Stimulated activated CD8-positive, alpha-beta memory T cell treated with anti-CD3 and anti-CD28 coated beads, Interleukin-4, amount 100 ng/mL, for 24 hours (primary cell): ENCODE results near the gene PRR15L.
"Not testable (repeated sequence)": the region's sequence is repeated elsewhere in the genome, so short reads cannot be mapped to it uniquely, and the experiment has no call there.

Source experiments
- DNase-seq: peaks from one replicate; pipeline ENCODE4 v3.0.0-alpha.2; 2020; ENCODE audit warnings: low read depth

Gene PRR15L

DNA sequence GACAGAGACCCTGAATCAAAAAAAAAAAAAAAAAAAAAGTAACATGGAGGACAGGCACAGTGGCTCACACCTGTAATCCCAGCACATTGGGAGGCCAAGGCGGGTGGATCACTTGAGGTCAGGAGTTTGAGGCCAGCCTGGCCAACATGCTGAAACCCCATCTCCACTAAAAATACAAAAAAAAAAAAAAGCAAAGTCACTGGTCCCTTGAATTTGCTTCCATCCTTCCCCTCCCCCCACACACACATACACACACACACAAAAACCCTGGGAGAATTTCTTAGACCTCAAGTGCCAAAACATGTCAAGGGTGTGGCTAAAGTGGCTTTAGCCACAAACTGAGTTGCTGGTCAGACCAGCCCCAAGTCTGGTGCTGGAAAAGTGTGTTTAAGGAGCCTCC, 30.8 kb upstream of the PRR15L start:
- DNase-seq, result not testable (repeated sequence)

DNA sequence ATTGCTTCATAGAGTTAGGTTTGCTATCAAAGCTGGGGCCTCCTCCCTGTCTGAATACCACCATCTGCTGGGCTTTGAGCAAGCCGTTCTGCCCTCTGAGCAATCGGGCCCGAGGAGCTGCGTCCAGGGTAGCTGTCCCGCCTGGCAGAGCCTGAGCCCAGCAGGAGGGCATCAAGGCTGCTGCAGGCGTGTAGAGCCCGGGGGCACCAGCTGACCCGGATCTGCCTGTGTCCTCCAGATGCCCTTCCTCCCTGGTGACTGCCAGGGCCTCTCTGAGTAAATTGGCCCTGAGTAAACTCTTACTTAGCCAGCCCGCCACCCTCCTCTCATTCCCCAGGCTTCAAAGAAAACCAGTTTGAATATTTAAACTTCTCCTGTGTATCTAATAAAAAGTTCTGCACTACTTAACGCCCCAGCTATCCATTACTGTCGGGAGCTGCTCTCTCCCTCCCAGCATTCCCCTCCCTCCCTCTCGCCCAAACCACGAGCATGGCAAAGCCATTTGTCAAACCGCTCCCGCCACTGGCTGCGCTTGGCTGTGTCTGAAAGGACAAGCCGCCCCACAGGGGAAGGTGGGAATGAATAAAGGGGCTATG, 29.7 kb upstream of the PRR15L start:
- DNase-seq, result no peak

DNA sequence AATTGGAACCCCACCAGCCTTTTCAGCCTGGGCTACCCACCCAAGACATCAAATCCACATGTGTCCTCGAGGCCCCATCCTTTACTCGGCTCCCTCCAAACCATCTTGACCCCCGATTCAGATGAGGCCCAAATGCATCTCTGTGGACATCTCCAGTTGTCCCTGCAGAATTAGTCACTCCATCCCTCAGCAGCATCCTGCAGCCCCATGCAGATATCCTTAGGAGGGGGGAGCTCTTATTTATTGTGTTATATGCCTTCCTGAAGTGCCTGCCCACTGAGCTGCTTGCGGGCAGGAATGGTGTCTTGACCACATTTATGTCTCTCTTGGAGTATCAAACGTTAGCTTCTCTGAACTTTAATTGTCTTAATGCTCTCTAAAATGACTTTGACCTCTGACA, 28.8 kb upstream of the PRR15L start:
- no peak for DNase-seq

DNA sequence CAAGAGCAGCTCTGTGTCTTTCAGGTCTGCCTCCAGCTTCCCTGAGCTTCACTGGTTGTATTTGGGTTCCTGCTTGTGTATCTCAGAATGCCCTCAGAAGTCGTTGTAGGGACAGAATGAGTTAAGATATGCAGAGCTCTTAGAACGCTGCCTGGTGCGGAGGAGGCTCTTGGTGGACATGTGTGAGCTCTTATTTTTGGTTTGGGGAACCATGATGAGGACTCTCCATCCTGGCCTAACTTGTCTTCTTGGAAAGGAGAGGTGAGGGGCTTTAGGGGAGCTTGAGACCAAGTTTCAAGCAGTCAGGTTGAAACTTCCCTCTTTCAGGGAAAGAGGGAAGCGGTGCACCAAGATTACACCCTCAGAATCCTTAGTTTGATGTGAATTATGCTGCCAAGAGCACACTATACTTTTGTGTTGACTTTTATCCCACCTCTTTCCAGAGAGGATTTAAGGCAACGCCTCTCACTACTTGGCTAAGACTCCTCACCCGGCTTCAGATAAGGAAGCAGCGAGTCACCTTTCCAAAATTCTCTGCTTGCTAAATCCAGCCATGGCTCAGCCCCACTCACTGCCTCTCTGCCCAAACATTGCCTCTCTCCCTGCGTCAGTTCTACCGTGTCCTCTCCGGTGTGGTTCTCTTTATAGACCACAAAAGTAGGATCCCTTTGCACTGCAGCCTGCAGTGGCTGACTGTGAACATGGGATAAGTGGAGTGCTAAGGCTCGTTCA, 26.0 kb upstream of the PRR15L start:
- DNase-seq, result no peak

DNA sequence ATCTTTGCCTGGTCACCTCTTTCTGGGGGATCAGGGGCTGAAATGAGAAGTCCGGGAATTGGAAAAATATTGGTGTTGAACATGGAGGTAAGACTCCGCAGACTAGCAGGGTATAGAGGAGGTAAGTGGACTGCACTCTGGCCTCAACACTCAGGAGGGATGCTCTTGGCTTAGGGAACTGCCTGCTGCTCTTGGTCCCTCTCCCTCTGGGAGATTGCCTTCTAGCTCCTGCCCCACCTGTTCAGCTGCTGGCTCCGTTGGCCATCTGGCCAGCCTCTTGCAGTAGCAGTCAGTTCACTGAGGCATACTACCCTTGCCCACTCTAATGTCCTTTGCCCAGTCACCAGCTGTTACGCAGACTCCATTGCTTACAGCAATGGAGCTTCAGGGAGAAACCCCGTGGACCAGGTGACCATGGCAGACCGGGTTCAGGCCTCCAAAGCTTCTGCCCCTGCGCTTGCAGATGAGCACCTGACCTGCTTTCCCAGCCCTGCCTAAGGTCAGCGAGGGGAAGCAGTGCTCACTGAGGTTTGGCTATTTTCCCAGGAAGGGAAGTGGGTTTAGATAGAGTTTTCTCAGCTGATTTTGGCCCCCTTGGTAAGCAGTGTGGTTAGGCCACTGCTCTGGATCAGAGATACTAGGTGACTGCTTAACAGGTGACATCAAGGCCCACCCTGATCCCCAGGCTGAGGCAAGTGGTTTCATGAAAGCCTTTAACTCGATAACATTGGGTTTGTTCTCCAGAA, 25.1 kb upstream of the PRR15L start:
- DNase-seq, result no peak

DNA sequence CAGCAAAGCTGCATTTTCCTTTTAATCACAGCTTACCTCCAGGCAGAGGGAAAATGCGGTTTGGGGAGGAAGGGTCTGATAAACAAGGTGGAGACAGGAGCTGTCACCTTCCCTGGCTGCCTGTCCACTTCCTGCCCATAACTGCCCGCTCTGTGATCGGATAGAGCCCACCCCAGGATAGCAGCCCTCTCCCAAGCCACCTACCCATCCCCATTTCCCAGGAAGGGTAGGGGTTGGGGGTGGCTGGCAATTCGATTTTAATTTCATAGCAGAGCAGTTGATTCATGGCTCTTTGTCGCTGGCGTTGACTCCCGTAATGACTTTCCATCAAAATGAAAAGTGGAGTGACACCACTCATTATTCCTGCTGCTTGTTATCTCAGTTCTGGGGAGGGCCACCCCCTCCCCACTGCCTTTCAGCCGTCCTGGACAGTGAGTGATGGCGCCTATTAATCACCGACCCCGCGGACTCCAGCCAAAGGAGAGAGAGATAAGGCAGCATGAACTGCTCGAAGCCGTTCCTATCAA, 24.5 kb upstream of the PRR15L start:
- DNase-seq, result no peak

DNA sequence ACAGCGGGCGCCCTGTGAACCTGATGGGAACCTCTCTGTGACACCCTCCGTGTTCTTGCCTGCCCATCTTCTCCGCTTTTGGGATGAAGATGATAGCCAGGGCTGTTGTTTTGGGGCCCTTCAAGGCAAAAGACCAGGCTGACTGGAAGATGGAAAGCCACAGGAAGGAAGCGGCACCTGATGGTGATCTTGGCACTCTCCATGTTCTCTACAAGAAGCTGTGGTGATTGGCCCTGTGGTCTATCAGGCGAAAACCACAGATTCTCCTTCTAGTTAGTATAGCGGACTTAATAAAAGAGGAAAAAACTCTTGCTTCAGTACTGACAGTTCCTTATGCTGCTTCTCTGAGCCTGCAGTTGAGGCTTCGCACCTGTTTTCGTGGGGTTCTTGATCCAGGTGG, 23.8 kb upstream of the PRR15L start:
- no peak for DNase-seq

DNA sequence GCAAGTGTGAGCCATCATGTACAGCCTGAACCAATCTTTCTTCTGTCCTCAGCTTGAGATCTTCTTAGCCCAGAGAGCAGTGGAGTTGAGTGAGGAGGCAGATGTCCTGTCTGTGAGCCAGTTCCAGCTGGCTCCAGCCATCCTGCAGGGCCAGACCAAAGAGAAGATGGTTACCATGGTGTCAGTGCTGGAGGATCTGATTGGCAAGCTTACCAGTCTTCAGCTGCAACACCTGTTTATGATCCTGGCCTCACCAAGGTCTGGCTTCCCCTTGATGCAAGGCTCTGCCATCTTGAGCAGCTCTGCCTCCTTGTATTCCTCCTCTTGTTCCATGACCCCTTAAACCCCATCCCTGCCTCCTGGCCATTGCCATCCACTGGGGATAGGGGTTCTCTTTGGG, 22.9 kb upstream of the PRR15L start:
- no peak for DNase-seq

DNA sequence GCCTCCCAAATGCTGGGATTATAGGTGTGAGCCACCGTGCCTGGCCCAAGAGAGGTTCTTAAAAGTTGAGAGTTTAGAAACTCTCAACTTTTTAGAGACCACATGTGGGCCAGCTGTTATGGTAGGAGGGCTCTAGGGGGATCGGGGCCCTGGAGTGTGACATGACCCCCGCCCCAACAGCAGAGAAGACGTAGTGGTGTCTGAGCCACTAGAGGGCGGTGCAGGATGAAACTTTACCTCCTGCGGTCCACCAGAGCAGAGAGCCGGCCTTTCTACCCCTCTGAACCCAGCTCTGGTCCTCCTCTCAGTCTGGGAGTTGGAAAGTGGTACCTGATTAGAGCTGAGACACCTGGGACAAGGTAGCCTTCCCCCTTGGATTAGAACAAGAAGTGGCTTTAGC, 20.6 kb upstream of the PRR15L start:
- peak; percentile 25 for DNase-seq

DNA sequence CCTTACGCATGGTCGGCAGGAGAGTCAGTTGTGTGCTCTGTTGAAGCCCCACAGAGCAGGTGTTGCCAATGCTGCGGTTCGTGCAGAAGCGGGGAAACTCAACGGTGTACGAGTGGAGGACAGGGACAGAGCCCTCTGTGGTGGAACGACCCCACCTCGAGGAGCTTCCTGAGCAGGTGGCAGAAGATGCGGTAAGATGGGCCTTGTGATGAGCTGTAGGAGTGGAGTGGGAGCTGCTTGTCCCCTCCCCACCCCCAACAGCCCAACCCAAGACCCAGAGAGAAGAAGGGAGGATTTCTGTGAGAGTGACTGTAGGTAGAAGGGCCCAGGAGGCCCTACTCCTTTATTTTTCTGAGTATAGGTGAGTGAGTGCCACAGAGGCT, 18.1 kb upstream of the PRR15L start:
- no peak for DNase-seq

DNA sequence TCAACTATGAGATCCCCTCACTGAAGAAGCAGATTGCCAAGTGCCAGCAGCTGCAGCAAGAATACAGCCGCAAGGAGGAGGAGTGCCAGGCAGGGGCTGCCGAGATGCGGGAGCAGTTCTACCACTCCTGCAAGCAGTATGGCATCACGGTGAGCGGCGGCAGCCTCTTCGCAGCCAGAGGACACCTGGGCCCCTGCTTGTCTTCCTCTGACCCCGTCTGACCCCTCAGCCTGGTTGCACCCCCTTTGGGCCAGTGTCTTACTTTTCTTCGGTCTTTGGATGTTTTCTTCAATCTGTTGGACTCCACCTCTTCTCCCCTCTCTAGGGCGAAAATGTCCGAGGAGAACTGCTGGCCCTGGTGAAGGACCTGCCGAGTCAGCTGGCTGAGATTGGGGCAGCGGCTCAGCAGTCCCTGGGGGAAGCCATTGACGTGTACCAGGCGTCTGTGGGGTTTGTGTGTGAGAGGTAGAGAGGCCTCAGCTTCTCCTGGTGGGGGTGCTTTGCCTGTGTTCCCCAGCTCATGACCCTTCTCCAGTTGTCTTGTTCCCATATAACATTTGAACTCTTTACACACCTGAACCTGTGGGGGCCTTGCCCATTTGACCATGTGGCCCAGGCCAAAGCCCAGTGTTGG, 17.6 kb upstream of the PRR15L start:
- DNase-seq, result no peak

DNA sequence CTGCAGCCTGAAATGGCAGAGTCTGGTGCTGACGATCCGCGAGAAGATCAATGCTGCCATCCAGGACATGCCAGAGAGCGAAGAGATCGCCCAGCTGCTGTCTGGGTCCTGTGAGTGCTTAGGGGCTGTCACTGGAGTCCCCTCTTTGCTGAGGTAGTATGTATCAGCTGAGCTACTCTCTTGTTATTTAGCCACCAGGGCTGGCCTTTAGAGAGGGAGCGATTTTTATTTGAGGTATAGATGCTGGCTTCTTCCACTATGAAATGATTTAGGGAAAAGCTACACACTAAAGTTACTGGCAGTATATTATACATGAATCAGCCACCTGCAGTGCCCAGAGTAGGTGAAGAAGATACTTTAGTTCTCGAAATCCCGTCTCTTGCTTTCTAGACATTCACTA, 15.9 kb upstream of the PRR15L start:
- no peak for DNase-seq

DNA sequence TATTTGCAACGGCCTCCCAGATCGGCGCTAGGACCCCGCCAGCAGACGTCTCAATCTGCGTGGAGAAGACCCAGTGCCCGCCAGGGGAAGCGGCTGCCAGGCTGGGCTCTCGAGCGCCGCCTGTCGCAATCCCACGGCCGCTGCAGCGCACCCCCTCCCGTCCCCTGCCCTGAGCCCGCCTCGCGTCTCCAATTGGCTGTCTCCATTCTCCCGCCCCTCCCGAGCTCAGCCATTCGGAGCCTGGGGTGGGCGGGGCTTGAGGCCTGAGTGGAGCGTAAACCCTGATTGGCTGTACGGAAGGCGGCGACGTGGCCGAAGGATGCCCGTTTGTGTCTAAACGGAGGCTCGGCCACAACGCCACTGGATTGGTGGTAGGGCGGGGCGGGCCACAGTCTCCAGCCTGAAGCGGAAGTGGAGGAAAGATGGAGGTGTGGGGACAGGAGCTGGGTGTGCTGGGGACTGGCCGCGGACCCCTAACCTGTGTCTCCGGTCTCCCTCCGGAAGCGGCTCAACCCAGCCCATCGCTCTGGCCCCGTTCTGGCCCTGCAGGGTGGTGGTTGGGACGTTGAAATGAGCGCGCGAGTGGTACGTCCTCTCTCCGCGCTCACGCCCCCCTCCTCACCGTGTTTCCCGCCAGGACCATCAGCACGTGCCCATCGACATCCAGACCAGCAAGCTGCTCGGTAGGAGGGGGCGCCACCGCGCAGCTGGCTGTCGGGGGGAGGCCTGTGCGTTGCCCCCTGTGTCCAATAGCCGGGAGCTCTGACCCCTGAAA, 13.2 kb upstream of the PRR15L start, which contains the start of gene CDK5RAP3:
TSS of gene CDK5RAP3 (plus strand) at position 389 of the 775 bp plus-strand sequence. CDS start at position 423, 34 bp downstream.
- DNase-seq, result peak; percentile 99

DNA sequence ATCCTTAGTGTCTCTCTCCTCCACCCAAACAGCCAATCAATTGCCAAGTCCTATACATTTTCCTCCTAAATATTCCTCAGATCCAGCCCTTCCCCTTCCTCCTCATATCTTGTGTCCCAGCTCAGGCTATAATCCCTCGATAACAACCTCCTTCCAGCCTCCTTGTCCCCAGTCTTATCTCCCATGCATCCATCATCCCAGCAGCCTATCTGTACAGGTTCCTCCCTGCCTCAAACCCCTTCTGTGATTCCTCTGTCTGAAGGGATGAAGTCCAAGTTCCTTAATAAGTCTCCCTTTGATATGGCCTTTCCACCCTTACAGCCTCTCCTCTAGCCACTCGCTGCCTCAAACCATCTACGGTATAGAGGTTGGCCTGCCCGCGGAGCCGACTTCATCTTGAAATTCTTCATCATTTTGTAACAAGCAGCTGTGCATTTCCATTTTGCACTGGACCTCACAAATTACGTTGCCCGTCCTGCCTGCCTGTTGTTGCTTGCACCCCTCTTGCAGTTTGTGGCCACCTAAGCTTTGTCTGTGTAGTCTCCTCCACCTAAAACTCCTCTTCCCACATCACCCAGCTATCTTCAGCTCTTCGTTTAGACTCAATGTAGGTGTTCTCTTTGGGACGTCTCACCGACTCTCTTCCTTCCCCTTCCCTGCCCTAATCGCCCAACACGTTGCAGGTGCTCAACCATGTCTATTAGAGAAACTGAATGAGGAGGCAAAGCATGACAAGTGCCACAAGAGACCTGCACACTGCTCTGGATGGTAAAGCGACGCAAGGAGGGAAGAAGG, 12.4 kb upstream of the PRR15L start:
- no peak for DNase-seq

DNA sequence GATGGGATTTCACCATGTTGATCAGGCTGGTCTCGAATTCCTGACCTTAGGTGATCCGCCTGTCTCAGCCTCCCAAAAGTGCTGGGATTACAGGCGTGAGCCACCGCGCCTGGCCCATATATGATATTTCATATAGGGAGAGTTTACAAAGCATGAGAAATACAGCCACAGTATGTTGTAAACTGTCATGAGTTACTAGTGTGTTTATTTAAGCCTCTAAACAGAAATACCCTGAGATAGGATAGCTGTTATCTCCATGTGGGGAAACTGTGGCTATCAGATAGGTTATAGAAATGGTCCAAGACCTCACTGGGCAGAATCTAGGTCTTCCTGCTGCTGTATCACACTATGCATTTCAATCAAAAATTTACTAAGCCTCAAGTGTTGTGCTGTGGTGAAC, 11.2 kb upstream of the PRR15L start:
- no peak for DNase-seq

DNA sequence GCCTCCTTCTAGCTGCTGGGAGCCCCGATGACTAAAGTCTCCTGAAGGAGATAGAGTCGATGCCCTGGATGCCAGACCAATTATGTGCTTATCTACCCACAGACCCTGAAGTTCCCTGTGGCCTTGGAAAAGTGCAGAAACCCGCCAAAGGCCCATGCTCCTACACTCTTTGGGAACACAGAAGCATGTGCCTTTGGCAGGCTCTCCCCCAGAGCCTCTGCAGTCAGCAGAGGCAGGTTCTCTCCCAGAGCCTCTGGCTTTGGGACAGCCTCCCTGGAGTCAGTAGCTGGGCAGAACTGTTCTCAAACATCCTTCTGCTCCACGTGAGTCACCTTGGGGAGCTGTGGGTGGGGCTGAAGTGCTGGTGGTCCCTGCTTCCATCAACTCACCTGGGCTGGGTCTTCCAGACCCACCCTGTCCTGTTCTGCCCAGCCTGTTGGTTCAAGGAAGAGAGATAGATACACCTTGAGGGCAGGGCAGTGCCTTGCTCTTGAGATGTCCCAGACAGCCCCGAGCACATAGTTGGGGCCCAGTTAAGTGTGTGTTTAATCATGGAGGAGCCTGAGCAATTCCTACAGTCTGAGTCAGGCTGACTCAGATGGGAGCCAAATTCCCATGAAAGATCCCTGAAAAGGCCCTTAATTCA, 10.0 kb upstream of the PRR15L start:
- no peak for DNase-seq

DNA sequence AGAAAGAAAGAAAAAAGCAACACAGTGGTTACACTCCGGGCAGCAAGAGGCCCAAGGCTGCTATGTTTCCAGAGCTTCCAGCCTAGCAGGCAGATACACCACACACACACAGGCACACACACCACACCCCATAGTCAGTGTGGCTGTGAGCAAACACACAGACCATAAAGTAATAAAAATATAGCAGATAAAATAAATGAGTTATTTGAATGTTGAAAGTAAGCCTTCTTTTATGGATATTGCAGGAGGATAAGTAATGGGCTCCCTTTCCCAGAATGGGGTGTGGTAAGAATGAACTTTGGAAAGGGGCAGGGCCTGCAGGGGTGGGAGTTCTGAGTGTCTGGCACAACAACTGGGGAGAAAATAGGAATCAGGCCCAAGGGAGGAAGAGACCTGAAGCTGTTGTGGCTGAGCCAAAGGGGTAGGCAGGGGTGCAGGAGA, 8.4 kb upstream of the PRR15L start:
- no peak for DNase-seq

DNA sequence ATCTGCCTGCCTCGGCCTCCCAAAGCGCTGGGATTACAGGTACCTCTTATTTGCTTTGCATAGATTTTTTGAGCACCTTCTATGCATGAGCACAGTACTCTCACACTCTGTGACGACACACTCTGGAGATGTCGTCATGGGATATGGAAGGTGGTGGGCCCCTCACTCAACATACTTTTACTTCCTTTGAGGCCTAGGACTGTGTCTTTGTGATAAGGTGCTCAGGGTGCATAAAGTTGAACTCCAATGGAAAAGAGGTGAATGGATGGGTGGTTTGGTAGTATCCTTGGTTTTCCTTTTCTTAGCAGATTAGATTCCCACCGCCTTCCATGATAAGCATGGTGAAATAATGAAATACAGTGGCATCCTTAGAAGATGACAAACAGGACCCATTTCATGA, 7.2 kb upstream of the PRR15L start:
- DNase-seq, result no peak

DNA sequence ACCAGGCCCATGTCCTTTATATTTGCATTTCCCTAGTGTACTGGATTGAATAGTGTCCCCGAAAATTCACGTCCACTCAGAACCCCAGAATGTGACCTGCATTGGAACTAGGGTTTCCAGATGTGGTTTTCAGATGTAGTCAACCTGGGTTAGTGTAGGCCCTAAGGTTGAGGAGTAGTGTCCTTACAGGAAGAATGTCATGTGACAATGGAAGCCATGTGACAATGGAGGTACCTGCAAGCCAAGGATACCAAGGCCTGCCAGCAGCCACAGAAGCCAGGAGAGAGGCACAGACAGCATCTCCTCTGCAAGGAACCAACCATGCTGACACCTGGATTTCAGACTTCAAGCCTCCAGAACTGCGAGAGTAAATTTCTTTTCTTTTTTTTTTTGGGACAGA, 5.2 kb upstream of the PRR15L start:
- no peak for DNase-seq

DNA sequence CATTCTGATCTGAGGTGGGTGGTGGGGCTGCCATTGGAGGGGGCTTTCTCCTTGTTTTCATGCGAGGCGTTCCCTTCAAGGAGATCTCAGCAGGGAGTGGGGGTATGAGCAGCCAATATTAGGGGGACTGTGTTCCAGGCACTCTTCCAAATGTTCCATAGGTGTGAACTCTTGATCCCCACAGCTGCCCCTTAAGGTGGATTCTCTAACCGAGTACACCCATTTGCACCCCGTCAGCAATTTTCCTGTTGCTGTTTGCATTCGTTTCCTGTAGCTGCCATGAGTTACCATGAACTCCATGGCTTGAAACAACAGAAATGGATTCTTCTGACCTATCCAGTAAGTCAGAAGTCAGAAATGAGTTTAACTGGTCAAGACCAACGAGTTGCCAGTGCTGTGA, 3.7 kb upstream of the PRR15L start:
- DNase-seq, result no peak
